ENCODE measurements around the gene MRC2.

The MRC2 gene

GRCh38 chr17:62704381-62704971 is 77.0 kb downstream of the MRC2 start:
- peak overlapping the region in 1 of 2 donors; percentile 77 for H3K27ac Mint-ChIP-seq
- peak overlapping the region; percentile 70 to 81 for H3K4me3 Mint-ChIP-seq
- H3K4me1 Mint-ChIP-seq (ENCODE audit: low read depth in 2 of 2): peaks cover 0 to 12% of the 10 kb centered on the region in 2 donors
- H3K36me3 Mint-ChIP-seq (ENCODE audit: insufficient read depth): peaks cover 9% of the 10 kb centered on the region
- ATAC-seq (replicated peaks): peak; percentile 4
- peaks cover 0 to 8% of the 10 kb centered on the region in 2 donors for H3K27me3 Mint-ChIP-seq
- no peaks in the 10 kb centered on the region for H3K9me3 Mint-ChIP-seq
- no peak for DNase-seq

GRCh38 chr17:62705156-62705777 is 77.8 kb downstream of the MRC2 start:
- no peaks in the 10 kb centered on the region for H3K9me3 Mint-ChIP-seq
- DNase-seq (no peak), ATAC-seq (replicated peaks) (no peak)
- peaks cover 0 to 12% of the 10 kb centered on the region in 2 donors for H3K4me1 Mint-ChIP-seq (ENCODE audit: low read depth in 2 of 2)
- peak overlapping the region; percentile 70 to 81 for H3K4me3 Mint-ChIP-seq
- H3K27ac Mint-ChIP-seq: peak overlapping the region in 1 of 2 donors; percentile 77
- peaks cover 0 to under 1% of the 10 kb centered on the region in 2 donors for H3K27me3 Mint-ChIP-seq
- H3K36me3 Mint-ChIP-seq (ENCODE audit: insufficient read depth): peaks cover 9% of the 10 kb centered on the region

- Mint-ChIP-seq H3K27ac (peak overlapping the region; percentile 69 to 77), H3K27me3 (no peaks in the 10 kb centered on the region), H3K4me1 (ENCODE audit: low read depth in 2 of 2) (peaks cover 0 to 12% of the 10 kb centered on the region in 2 donors), H3K36me3 (ENCODE audit: insufficient read depth) (peaks cover 9% of the 10 kb centered on the region), H3K9me3 (no peaks in the 10 kb centered on the region), H3K4me3 (peak overlapping the region in 1 of 2 donors; percentile 81)
- DNase-seq (no peak), ATAC-seq (replicated peaks) (no peak)
Measured at GRCh38 chr17:62705778-62706597, 78.5 kb downstream of the MRC2 start.

- ATAC-seq (replicated peaks) (no peak), DNase-seq (no peak)
- H3K9me3 Mint-ChIP-seq: no peaks in the 10 kb centered on the region
- H3K4me1 Mint-ChIP-seq (ENCODE audit: low read depth in 2 of 2): peaks cover 0 to 12% of the 10 kb centered on the region in 2 donors
- no peaks in the 10 kb centered on the region for H3K27me3 Mint-ChIP-seq
- peak overlapping the region in 1 of 2 donors; percentile 33 for H3K27ac Mint-ChIP-seq
- H3K36me3 Mint-ChIP-seq (ENCODE audit: insufficient read depth): peaks cover 9% of the 10 kb centered on the region
- peak overlapping the region in 1 of 2 donors; percentile 81 for H3K4me3 Mint-ChIP-seq
Measured at GRCh38 chr17:62706598-62707424, 79.3 kb downstream of the MRC2 start.

GRCh38 chr17:62707425-62707739 is 79.9 kb downstream of the MRC2 start:
- Mint-ChIP-seq H3K36me3 (ENCODE audit: insufficient read depth) (peaks cover 8% of the 10 kb centered on the region), H3K9me3 (no peaks in the 10 kb centered on the region), H3K27ac (no peak overlapping the region), H3K4me1 (ENCODE audit: low read depth in 2 of 2) (peaks cover 0 to 14% of the 10 kb centered on the region in 2 donors), H3K4me3 (no peak overlapping the region), H3K27me3 (no peaks in the 10 kb centered on the region)
- ATAC-seq (replicated peaks) (no peak), DNase-seq (no peak)

GRCh38 chr17:62708587-62708986 is 81.1 kb downstream of the MRC2 start:
- Mint-ChIP-seq H3K36me3 (ENCODE audit: insufficient read depth) (peaks cover 3% of the 10 kb centered on the region), H3K9me3 (no peaks in the 10 kb centered on the region), H3K4me3 (no peak overlapping the region), H3K27ac (no peak overlapping the region), H3K4me1 (ENCODE audit: low read depth in 2 of 2) (peaks cover 0 to 14% of the 10 kb centered on the region in 2 donors), H3K27me3 (no peaks in the 10 kb centered on the region)
- DNase-seq (no peak), ATAC-seq (replicated peaks) (no peak)

GRCh38 chr17:62712171-62712581 is 84.7 kb downstream of the MRC2 start:
- Mint-ChIP-seq H3K36me3 (ENCODE audit: insufficient read depth) (peaks cover 2% of the 10 kb centered on the region), H3K9me3 (no peaks in the 10 kb centered on the region), H3K4me3 (no peak overlapping the region), H3K4me1 (ENCODE audit: low read depth in 2 of 2) (peaks cover 0 to 6% of the 10 kb centered on the region in 2 donors), H3K27ac (no peak overlapping the region), H3K27me3 (no peaks in the 10 kb centered on the region)
- ATAC-seq (replicated peaks) (no peak), DNase-seq (no peak)

GRCh38 chr17:62713086-62713881 is 85.8 kb downstream of the MRC2 start:
- ATAC-seq (replicated peaks): no peak
- no peak overlapping the region for H3K4me3 Mint-ChIP-seq
- H3K27ac Mint-ChIP-seq: peak overlapping the region; percentile 61 to 71
- H3K27me3 Mint-ChIP-seq: no peaks in the 10 kb centered on the region
- H3K4me1 Mint-ChIP-seq (ENCODE audit: low read depth in 2 of 2): peaks cover 0 to 12% of the 10 kb centered on the region in 2 donors
- no peaks in the 10 kb centered on the region for H3K36me3 Mint-ChIP-seq (ENCODE audit: insufficient read depth)
- DNase-seq: no peak
- no peaks in the 10 kb centered on the region for H3K9me3 Mint-ChIP-seq

- ATAC-seq (replicated peaks) (no peak), DNase-seq (no peak)
- no peak overlapping the region for H3K4me3 Mint-ChIP-seq
Measured at GRCh38 chr17:62714016-62714777, 86.7 kb downstream of the MRC2 start.

GRCh38 chr17:62715882-62716390 is 88.5 kb downstream of the MRC2 start:
- no peak overlapping the region for H3K27ac Mint-ChIP-seq
- no peaks in the 10 kb centered on the region for H3K36me3 Mint-ChIP-seq (ENCODE audit: insufficient read depth)
- no peaks in the 10 kb centered on the region for H3K9me3 Mint-ChIP-seq
- H3K4me3 Mint-ChIP-seq: no peak overlapping the region
- ATAC-seq (replicated peaks): no peak
- H3K4me1 Mint-ChIP-seq (ENCODE audit: low read depth in 2 of 2): peaks cover 0 to 19% of the 10 kb centered on the region in 2 donors
- no peak for DNase-seq
- no peaks in the 10 kb centered on the region for H3K27me3 Mint-ChIP-seq

More at GRCh38 chr17:62714016-62714777, 86.7 kb downstream of the MRC2 start:
- no peaks in the 10 kb centered on the region for H3K36me3 Mint-ChIP-seq (ENCODE audit: insufficient read depth)
- peaks cover 0 to 15% of the 10 kb centered on the region in 2 donors for H3K4me1 Mint-ChIP-seq (ENCODE audit: low read depth in 2 of 2)
- H3K27me3 Mint-ChIP-seq: no peaks in the 10 kb centered on the region
- no peaks in the 10 kb centered on the region for H3K9me3 Mint-ChIP-seq
- H3K27ac Mint-ChIP-seq: no peak overlapping the region

- Mint-ChIP-seq H3K27me3 (no peaks in the 10 kb centered on the region), H3K4me1 (ENCODE audit: low read depth in 2 of 2) (peaks cover 0 to 19% of the 10 kb centered on the region in 2 donors), H3K36me3 (ENCODE audit: insufficient read depth) (no peaks in the 10 kb centered on the region), H3K4me3 (no peak overlapping the region), H3K9me3 (no peaks in the 10 kb centered on the region), H3K27ac (peak overlapping the region in 1 of 2 donors; percentile 1)
- DNase-seq (no peak), ATAC-seq (replicated peaks) (no peak)
Measured at GRCh38 chr17:62716834-62717588, 89.5 kb downstream of the MRC2 start.
